Measurements from ENCODE around the gene RAB8A. TPM values are rescaled to one million over a fixed set of nuclear protein-coding genes. Genes with fewer than 3 reads are reported as not detected.

The RAB8A gene
- polyA plus RNA-seq, 1 donor from 2014 or later: 29.8 TPM

DNA sequence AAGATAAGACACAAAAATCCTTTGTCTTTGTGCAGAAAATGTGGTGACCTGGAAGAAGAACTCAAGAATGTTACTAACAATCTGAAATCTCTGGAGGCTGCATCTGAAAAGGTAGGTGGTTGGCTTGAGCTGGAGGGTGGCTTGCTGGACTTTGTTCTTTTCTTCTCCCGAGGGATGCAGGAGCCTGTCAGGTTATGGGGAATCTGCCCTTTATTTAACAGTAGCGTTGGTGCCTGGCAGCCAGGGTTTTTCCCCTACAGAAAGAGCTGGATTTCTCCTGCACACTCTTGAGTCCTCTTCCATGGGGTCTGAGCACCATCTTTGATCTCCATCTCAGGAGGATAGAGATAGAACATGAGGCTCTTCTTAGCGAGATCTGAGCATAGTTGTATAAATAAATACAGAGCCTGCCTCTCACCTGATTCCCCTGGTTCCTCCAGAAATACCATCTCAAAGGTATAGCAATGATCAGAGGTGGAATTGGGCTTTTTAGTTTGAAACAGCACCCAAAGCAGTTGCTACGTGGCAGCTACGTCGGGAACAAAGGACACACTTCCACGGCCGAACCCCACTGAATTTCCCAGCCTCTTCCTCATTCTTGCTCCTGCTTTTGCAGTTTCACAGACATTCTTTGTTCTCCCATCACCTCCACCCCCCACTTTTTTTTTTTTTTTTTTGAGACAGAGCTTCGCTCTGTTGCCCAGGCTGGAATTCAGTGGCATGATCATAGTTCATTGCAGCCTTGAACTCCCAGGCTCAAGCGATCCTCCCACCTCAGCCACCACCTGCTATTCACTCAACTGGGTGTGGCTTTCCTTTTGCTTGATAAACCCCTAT, 22.5 kb upstream of the RAB8A start:
- H3K27me3 ChIP-seq (ENCODE audit: insufficient read depth, low read depth, low read length): no peaks in the 10 kb centered on the region
- no peaks in the 10 kb centered on the region for H3K9me2 ChIP-seq (ENCODE audit: insufficient read depth, low read length)
- no peaks in the 10 kb centered on the region for H3F3A ChIP-seq (ENCODE audit: insufficient read depth, low read length, poor library complexity, severe bottlenecking)
- H3K4me3 ChIP-seq (ENCODE audit: low read length): no peak overlapping the region
- no peak overlapping the region for H2AFZ ChIP-seq (ENCODE audit: low read depth, low read length)
- H3K9ac ChIP-seq (ENCODE audit: low read length): no peak overlapping the region
- peaks cover 3% of the 10 kb centered on the region for H3K79me2 ChIP-seq (replicated peaks; ENCODE audit: insufficient read depth, low read length)
- peaks cover 6% of the 10 kb centered on the region for H3K36me3 ChIP-seq (ENCODE audit: insufficient read depth, low read length)
- no peak overlapping the region for H3K4me2 ChIP-seq (ENCODE audit: low read length)
- H3K27ac ChIP-seq (ENCODE audit: low read length): no peak overlapping the region
- no peaks in the 10 kb centered on the region for H3K9me3 ChIP-seq (ENCODE audit: low read length)
- TF ChIP-seq TAF1 (IDR thresholded peaks at IDR 0.05; ENCODE audit: low read depth): no peak
- TF ChIP-seq MXI1 (conservative IDR thresholded peaks at IDR 0.05; ENCODE audit: poor library complexity, severe bottlenecking): no peak
- TF ChIP-seq EZH2 (IDR thresholded peaks at IDR 0.05; ENCODE audit: borderline replicate concordance, insufficient read depth, low read length, poor library complexity, severe bottlenecking): no peak
- no peak for TF ChIP-seq EP300 (conservative IDR thresholded peaks at IDR 0.05; ENCODE audit: poor library complexity, severe bottlenecking)
- no peaks in the 10 kb centered on the region for H4K20me1 ChIP-seq (ENCODE audit: insufficient read depth)

GRCh38 chr19:16091546-16092475, 19.9 kb upstream of the RAB8A start:
- Histone ChIP-seq H2AFZ (ENCODE audit: low read depth, low read length) (no peak overlapping the region), H3F3A (ENCODE audit: insufficient read depth, low read length, poor library complexity, severe bottlenecking) (no peaks in the 10 kb centered on the region), H3K4me3 (ENCODE audit: low read length) (no peak overlapping the region), H3K9me2 (ENCODE audit: insufficient read depth, low read length) (no peaks in the 10 kb centered on the region), H3K27me3 (ENCODE audit: insufficient read depth, low read depth, low read length) (no peaks in the 10 kb centered on the region), H3K27ac (ENCODE audit: low read length) (no peak overlapping the region), H3K4me2 (ENCODE audit: low read length) (no peak overlapping the region), H3K79me2 (replicated peaks; ENCODE audit: insufficient read depth, low read length) (no peaks in the 10 kb centered on the region), H3K9ac (ENCODE audit: low read length) (no peak overlapping the region), H3K9me3 (ENCODE audit: low read length) (no peaks in the 10 kb centered on the region), H4K20me1 (ENCODE audit: insufficient read depth) (no peaks in the 10 kb centered on the region), H3K36me3 (ENCODE audit: insufficient read depth, low read length) (peaks cover 8% of the 10 kb centered on the region)
- TF ChIP-seq EP300 (conservative IDR thresholded peaks at IDR 0.05; ENCODE audit: poor library complexity, severe bottlenecking) (no peak), MXI1 (conservative IDR thresholded peaks at IDR 0.05; ENCODE audit: poor library complexity, severe bottlenecking) (no peak), EZH2 (IDR thresholded peaks at IDR 0.05; ENCODE audit: borderline replicate concordance, insufficient read depth, low read length, poor library complexity, severe bottlenecking) (no peak), SMC3 (conservative IDR thresholded peaks at IDR 0.05; ENCODE audit: poor library complexity) (no peak)

GRCh38 chr19:16094360-16095070, 17.2 kb upstream of the RAB8A start:
- no peaks in the 10 kb centered on the region for H4K20me1 ChIP-seq (ENCODE audit: insufficient read depth)
- H3K79me2 ChIP-seq (replicated peaks; ENCODE audit: insufficient read depth, low read length): no peaks in the 10 kb centered on the region

More at GRCh38 chr19:16094360-16095070, 17.2 kb upstream of the RAB8A start:
- Histone ChIP-seq H3K36me3 (ENCODE audit: insufficient read depth, low read length) (peaks cover 8% of the 10 kb centered on the region), H3F3A (ENCODE audit: insufficient read depth, low read length, poor library complexity, severe bottlenecking) (no peaks in the 10 kb centered on the region), H3K27me3 (ENCODE audit: insufficient read depth, low read depth, low read length) (no peaks in the 10 kb centered on the region), H2AFZ (ENCODE audit: low read depth, low read length) (no peak overlapping the region), H3K4me3 (ENCODE audit: low read length) (no peak overlapping the region), H3K9ac (ENCODE audit: low read length) (no peak overlapping the region), H3K4me2 (ENCODE audit: low read length) (no peak overlapping the region), H3K9me3 (ENCODE audit: low read length) (no peaks in the 10 kb centered on the region), H3K9me2 (ENCODE audit: insufficient read depth, low read length) (no peaks in the 10 kb centered on the region), H3K27ac (ENCODE audit: low read length) (no peak overlapping the region)
- TF ChIP-seq EZH2 (IDR thresholded peaks at IDR 0.05; ENCODE audit: borderline replicate concordance, insufficient read depth, low read length, poor library complexity, severe bottlenecking) (no peak), RAD21 (conservative IDR thresholded peaks at IDR 0.05) (no peak), SMC3 (conservative IDR thresholded peaks at IDR 0.05; ENCODE audit: poor library complexity) (no peak), TAF1 (IDR thresholded peaks at IDR 0.05; ENCODE audit: low read depth) (no peak), POLR2AphosphoS5 (IDR thresholded peaks at IDR 0.05) (no peak), EP300 (conservative IDR thresholded peaks at IDR 0.05; ENCODE audit: poor library complexity, severe bottlenecking) (no peak), REST (IDR thresholded peaks at IDR 0.05; ENCODE audit: borderline replicate concordance) (no peak), MXI1 (conservative IDR thresholded peaks at IDR 0.05; ENCODE audit: poor library complexity, severe bottlenecking) (no peak)
- TF ChIP-seq, protein P1, sequence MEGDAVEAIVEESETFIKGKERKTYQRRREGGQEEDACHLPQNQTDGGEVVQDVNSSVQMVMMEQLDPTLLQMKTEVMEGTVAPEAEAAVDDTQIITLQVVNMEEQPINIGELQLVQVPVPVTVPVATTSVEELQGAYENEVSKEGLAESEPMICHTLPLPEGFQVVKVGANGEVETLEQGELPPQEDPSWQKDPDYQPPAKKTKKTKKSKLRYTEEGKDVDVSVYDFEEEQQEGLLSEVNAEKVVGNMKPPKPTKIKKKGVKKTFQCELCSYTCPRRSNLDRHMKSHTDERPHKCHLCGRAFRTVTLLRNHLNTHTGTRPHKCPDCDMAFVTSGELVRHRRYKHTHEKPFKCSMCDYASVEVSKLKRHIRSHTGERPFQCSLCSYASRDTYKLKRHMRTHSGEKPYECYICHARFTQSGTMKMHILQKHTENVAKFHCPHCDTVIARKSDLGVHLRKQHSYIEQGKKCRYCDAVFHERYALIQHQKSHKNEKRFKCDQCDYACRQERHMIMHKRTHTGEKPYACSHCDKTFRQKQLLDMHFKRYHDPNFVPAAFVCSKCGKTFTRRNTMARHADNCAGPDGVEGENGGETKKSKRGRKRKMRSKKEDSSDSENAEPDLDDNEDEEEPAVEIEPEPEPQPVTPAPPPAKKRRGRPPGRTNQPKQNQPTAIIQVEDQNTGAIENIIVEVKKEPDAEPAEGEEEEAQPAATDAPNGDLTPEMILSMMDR (IDR thresholded peaks at IDR 0.05; ENCODE audit: poor library complexity, severe bottlenecking): no peak

Measured in neural cell (in vitro differentiated cells).